Stomach smooth muscle (tissue), 2 donors: Measurements from ENCODE around the gene TK1.
"Not testable (repeated sequence)": the region's sequence is repeated elsewhere in the genome, so short reads cannot be mapped to it uniquely, and the experiment has no call there.

Experiments used
- H3K27ac ChIP-seq: one replicate; pipeline ENCODE4 v1.7.0; 2013; ENCODE audit warnings: mild to moderate bottlenecking, low read length, inconsistent platforms
- H3K27me3 ChIP-seq, 2 donors: one replicate each; pipeline ENCODE4 v1.7.0; 2013; ENCODE audit warnings: low read length in 2 of 2; ENCODE audit not compliant: insufficient read depth in 2 of 2, control insufficient read depth in 1 of 2
- H3K36me3 ChIP-seq, 2 donors: one replicate each; pipeline ENCODE4 v1.7.0; 2013; ENCODE audit warnings: low read length in 2 of 2; ENCODE audit not compliant: control insufficient read depth in 2 of 2, insufficient read depth in 2 of 2
- H3K4me1 ChIP-seq: one replicate; pipeline ENCODE4 v1.7.0; 2013; ENCODE audit warnings: low read length; ENCODE audit not compliant: control insufficient read depth, insufficient read depth
- H3K4me3 ChIP-seq, 2 donors: one replicate each; pipeline ENCODE4 v1.7.0; 2013; ENCODE audit warnings: low read length in 2 of 2
- H3K9ac ChIP-seq, 2 donors: one replicate each; pipeline ENCODE4 v1.7.0; 2013; ENCODE audit warnings: low read length in 2 of 2, mild to moderate bottlenecking in 1 of 2
- H3K9me3 ChIP-seq, 2 donors: one replicate each; pipeline ENCODE4 v1.7.0; 2013; ENCODE audit warnings: low read length in 2 of 2; ENCODE audit not compliant: control insufficient read depth in 2 of 2
- donor health status: healthy.
- donor health status: Pancreatic carcinoma.

TK1 gene, protein sequence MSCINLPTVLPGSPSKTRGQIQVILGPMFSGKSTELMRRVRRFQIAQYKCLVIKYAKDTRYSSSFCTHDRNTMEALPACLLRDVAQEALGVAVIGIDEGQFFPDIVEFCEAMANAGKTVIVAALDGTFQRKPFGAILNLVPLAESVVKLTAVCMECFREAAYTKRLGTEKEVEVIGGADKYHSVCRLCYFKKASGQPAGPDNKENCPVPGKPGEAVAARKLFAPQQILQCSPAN

DNA sequence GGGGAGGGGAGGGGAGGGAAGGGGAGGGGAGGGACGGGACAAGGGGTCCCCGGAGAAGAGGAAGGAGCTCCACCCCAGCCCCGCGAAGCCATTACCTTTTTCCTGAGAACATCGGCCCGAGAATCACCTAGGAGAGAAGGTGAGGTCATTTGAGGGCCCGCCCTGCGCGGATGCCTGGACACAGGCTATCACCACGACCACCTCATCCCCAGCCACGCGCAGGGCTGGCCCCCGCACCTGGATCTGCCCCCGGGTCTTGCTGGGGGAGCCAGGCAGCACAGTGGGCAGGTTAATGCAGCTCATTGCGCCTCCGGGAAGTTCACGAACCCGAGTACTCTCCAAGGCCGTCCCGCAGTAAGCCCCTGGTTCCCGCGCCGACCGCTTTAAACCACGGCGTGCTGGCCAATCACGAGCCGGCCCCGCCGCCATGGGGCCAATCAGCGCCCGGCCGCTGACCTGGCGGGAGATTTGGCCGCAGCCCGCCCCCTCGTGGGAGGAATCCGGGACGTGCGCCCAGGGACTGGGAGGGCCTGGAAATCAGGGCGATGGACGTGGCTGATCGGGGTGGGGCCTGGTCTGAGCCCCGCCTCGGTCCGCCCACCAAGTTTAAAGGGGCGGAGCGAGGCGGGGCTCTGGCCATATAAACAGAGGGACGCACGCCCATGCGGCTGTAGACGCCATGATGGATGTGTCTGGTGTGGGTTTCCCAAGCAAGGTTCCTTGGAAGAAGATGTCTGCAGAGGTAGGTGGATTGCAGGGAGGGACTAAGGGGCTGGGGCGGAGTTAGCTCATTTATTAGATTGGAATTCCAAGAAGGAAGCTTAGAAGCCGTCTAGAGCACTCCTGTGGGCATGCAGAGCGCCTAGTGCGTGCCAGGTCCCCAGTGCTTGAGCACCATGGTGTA lies at the start of gene TK1, which contains the start of gene AFMID:
TK1 (minus strand) TSS at position 361 of the 904 bp plus-strand sequence; CDS start at position 303, 58 bp downstream.
AFMID (plus strand) TSS at position 671 of the 904 bp plus-strand sequence; CDS start at position 680, 9 bp downstream.
- Histone ChIP-seq H3K4me3 (peak within 1 kb of the TSS; percentile 64 to 76), H3K9ac (no peak within 1 kb of the TSS), H3K36me3 (peaks cover 0 to 2% of the 10 kb centered on the region in 2 donors), H3K27ac (peak within 1 kb of the TSS; percentile 58), H3K4me1 (peaks cover 43% of the 10 kb centered on the region), H3K9me3 (no peaks in the 10 kb centered on the region), H3K27me3 (no peaks in the 10 kb centered on the region)

DNA sequence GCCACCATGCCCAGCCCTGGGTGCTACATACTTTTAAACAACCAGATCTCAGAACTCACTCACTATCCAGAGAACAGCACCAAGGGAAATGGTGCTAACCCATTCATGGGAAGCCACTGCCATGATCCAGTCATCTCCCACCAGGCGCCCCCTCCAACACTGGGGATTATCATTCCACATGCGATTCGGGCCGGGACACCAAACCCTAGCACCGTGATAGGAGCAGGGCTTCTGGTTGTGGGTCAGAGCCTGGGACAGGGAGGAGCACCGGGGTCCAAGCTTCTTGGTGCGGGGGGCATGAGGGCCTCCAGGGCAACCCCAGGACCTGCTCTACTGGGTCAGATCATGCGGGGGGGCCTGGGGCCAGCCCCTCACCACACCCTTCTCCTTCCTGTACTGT lies 49.0 kb upstream of the TK1 start:
- no peak overlapping the region for H3K9ac ChIP-seq
- no peak overlapping the region for H3K4me3 ChIP-seq
- no peaks in the 10 kb centered on the region for H3K36me3 ChIP-seq
- H3K27me3 ChIP-seq: peaks cover 17 to 22% of the 10 kb centered on the region in 2 donors
- no peaks in the 10 kb centered on the region for H3K9me3 ChIP-seq
- H3K27ac ChIP-seq: no peak overlapping the region
- peaks cover 2% of the 10 kb centered on the region for H3K4me1 ChIP-seq

DNA sequence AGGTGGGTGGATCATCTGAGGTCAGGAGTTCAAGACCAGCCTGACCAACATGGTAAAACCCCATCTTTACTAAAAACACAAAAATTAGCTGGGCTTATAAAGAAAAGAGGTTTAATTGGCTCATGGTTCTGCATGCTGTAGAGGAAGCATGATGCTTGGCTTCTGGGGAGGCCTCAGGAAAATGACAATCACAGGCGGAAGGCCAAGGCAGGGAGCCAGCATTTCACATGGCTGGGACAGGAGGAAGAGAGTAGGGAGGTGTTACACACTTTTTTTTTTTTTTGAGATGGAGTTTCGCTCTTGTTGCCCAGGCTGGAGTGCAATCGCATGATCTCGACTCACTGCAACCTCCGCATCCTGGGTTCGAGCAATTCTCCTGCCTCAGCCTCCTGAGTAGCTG lies 48.2 kb upstream of the TK1 start:
- peaks cover 22 to 27% of the 10 kb centered on the region in 2 donors for H3K27me3 ChIP-seq
- not testable (repeated sequence) for H3K27ac ChIP-seq, H3K9ac ChIP-seq, H3K4me1 ChIP-seq, H3K4me3 ChIP-seq, H3K9me3 ChIP-seq, H3K36me3 ChIP-seq

DNA sequence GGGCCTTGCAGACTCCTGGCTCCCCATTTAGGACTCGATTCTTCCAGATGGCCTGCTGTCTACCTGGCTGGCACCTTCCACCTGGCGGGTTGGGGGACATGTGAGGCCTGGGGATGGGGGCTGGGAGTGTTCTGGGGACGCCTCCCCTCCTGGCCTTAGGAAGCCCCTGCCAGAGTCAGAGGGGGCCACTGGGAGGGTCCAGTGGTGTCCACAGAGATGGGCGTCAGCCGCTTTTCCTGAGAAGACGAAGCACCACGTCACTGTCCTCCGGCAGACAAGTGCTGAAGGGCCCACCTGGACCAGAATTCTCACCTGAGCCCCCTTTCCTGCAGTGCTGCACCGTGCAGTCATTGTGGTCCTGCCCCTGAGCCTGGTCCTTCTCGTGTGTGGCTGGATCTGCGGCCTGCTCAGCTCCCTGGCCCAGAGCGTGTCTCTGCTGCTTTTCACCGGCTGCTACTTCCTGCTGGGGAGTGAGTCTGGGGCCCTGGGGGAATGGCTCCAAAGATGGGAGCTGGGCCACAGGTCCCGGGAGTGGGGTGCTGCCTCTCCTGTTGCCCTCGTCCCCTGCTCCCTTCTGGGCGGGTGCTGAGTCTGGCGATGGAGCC lies 47.5 kb upstream of the TK1 start:
- Histone ChIP-seq H3K27ac (no peak overlapping the region), H3K9ac (no peak overlapping the region), H3K4me1 (peaks cover 2% of the 10 kb centered on the region), H3K9me3 (no peaks in the 10 kb centered on the region), H3K4me3 (no peak overlapping the region), H3K36me3 (no peaks in the 10 kb centered on the region), H3K27me3 (peaks cover 22 to 27% of the 10 kb centered on the region in 2 donors)

DNA sequence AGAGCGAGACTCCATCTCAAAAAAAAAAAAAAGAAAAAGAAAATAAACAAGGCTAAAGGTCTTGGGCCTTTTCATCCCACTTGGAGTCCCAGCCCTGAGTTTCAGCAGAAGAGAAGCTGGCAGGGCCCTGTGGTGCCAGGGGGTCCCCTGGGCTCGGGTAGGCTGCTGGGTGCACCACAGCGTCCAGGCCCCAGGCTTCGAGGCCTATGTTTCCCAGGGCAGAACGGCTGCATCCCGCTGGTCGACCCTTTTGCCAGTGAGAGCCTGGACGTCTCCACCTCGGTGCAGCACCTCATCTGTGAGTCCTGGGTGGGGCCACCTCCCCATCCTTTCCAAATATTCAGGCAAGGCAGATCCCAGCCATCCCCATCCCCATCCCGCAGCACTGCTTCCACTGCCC lies 46.8 kb upstream of the TK1 start:
- Histone ChIP-seq H3K9ac (no peak overlapping the region), H3K4me1 (peaks cover 2% of the 10 kb centered on the region), H3K27me3 (peaks cover 21 to 27% of the 10 kb centered on the region in 2 donors), H3K9me3 (no peaks in the 10 kb centered on the region), H3K27ac (no peak overlapping the region), H3K36me3 (no peaks in the 10 kb centered on the region), H3K4me3 (no peak overlapping the region)

DNA sequence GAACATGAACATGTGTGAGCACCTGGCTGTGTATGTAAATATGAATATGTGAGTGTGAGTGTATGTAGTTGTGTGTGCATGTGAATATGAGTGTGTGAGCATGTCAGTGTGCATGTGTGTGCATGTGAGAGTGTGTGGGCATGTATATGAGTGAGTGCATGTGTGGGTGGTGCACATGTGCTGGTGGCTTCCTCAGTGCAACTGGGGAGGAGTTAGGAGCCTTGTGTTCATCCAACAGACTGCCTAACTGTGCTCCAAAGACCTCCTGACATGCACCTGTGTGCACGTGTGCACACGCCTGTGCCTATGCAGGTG lies 46.0 kb upstream of the TK1 start:
- Histone ChIP-seq H3K27me3 (peaks cover 21 to 27% of the 10 kb centered on the region in 2 donors), H3K4me3 (no peak overlapping the region)

DNA sequence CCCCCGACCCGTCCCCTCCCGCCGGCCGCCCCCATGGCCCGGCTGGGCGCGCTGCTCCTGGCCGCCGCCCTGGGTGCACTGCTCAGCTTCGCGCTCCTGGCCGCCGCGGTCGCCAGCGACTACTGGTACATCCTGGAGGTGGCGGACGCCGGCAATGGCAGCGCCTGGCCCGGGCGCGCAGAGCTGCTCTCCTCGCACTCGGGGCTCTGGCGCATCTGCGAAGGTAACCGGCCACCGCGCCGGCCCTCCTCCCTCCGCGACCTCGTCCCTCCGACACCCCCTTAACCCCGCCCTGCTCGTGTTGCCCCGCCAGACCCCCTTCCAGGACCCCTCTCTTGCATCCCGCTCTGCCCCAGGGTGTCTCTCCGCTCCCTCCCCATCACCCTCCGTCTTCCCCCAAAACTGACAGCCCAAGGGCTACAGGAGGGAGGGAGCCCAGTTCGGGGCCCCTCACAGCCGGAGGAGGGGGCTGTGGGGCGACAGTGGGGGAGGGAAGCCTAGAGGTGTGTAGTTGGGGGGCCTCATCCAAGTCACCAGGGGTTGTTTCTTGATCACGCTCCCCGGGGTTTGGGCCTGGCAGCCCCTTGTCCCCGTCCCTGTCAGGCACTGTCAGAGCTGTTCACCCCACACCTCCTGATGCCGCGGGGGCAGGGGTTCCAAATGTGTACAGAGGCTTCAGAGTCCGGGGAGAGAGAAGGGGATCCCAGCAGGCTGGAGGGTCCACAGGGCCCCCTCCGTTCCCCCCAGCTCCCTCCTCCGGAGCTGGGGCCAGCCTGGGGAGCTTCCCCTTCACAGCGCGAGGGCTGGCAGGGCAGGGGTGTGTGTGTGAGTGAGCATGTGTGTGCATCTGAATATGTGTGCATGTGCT lies 45.4 kb upstream of the TK1 start:
- H3K27me3 ChIP-seq: peaks cover 21 to 27% of the 10 kb centered on the region in 2 donors
- no peaks in the 10 kb centered on the region for H3K9me3 ChIP-seq
- H3K36me3 ChIP-seq: no peaks in the 10 kb centered on the region
- no peak overlapping the region for H3K27ac ChIP-seq
- no peak overlapping the region for H3K9ac ChIP-seq
- H3K4me1 ChIP-seq: peaks cover 2% of the 10 kb centered on the region
- H3K4me3 ChIP-seq: no peak overlapping the region

More for the DNA sequence above, 46.0 kb upstream of the TK1 start:
- Histone ChIP-seq H3K9ac (no peak overlapping the region), H3K27ac (no peak overlapping the region), H3K36me3 (no peaks in the 10 kb centered on the region), H3K4me1 (peaks cover 2% of the 10 kb centered on the region), H3K9me3 (no peaks in the 10 kb centered on the region)

DNA sequence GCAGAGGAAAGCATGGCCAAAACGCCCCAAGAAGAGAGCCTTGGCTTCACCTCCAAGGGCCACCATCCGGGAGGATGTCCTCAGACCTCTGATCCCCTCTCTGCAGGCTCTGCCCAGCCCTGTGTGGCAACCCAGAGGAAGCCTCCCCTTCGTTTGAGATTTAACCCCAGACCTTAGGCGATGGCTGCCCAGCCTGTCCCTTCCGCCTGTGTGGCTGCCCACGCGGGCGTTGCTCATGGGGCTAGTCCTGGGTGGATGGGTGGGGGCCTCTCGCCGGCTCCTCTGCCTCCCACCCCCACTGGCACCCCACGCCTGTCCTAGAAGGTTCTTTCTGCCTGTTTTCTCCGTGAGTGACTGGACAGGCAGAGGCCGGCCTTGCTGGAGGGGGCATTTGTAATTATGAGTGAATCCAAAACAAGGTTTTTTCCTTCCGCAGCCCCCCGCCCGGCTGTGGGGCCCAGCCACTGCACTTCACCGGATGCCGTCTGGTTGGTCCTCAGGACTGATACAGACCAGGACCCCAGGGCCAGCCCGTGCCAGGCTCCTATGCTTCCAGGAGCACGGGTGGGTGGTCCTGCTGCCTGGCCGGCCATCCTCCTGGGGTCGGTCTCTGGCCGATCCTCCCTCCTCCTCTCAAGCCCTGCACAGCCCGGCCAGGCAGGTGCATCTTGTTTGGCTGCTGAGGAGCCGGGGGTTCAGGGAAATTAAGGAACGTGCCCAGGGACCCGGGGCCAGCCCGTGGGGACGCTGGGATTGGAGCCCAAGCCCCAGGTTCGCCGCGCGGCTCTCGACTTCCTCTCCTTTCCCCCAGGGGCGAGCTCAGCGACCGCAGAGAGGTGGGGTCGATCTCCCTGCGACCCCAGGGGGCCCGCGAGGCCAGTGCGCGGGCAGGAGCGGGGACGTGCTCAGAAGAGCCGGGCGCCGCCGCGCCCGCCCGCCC lies 44.4 kb upstream of the TK1 start, which contains the start of gene TMEM235:
TMEM235 (plus strand) TSS at position 636 of the 940 bp plus-strand sequence. CDS start 393 bp downstream, outside the sequence.
- H3K4me3 ChIP-seq: no peak within 1 kb of the TSS
- no peak within 1 kb of the TSS for H3K27ac ChIP-seq
- peaks cover 2% of the 10 kb centered on the region for H3K4me1 ChIP-seq
- H3K36me3 ChIP-seq: no peaks in the 10 kb centered on the region
- no peak within 1 kb of the TSS for H3K9ac ChIP-seq
- peaks cover 21 to 27% of the 10 kb centered on the region in 2 donors for H3K27me3 ChIP-seq
- H3K9me3 ChIP-seq: no peaks in the 10 kb centered on the region

DNA sequence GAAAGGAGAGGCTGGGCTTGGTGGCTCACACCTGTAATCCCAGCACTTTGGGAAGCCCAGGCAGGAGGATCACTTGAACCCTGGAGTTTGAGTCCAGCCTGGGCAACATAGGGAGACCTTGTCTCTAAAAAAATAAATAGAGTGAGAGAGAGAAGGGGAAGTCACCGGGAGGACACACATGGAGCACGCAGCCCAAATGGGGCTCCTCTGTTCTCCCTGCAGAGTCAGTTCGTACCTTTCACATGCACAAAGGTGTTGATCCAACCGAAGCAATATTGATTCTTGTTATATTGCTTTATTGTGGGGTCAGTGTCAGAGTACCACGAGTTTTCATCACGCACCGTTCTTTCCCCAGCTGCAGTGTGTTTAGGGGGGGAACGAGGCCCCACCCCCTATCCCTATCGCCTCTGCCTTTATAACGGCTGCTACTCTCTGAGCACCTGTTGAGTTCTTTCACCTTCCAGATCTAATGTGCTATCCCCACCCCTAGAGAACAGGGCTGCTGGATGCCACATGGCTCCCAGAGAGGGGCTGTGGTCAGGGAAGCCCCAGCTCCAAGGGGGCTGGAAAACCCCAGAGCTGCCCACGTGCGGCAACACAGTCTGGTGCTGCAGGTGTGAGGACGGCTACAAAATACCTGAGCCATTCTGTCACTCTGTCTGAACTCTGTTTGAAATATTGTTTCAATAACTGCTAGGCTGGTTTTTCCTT lies 43.6 kb upstream of the TK1 start:
- H3K27ac ChIP-seq: no peak overlapping the region
- peaks cover 21 to 27% of the 10 kb centered on the region in 2 donors for H3K27me3 ChIP-seq
- no peak overlapping the region for H3K4me3 ChIP-seq
- H3K9me3 ChIP-seq: no peaks in the 10 kb centered on the region
- no peaks in the 10 kb centered on the region for H3K36me3 ChIP-seq
- H3K9ac ChIP-seq: no peak overlapping the region
- H3K4me1 ChIP-seq: peaks cover 2% of the 10 kb centered on the region
